ENCODE measurements around the gene MLC1.

DNA sequence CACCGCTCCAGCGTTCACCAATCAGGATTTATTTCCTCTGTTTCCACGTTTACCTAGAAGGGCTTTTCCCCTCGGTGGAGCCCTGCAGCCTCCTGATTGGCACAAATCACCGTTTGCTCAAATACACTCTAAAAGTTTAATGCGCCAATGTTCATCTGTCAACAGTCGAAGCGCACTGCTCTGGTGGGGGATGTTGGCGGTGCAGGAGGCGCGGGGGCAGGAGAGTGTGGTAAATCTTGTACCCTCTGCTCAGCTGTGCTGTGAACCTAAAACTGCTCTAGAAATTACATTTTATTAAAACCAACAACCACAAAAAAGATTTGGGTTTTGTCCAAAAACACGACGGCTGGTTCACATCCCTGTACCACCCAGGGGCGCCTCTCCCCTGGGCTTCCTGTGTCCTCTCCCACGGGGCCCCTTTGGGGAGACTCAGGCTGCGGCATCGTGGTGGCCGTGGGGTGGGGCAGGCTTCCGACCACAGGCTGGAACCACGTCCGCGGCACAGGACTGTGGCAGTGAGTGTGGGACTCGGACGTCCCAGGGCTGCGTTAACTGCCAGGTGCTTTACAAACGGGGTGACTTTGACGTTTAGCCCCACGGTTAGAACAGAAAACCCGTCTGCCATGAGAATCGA lies 40.6 kb downstream of the MLC1 start:
- no peak for TF ChIP-seq POLR2A (IDR thresholded peaks at IDR 0.05; ENCODE audit: low read length)
- TF ChIP-seq GATA1 (IDR thresholded peaks at IDR 0.05; ENCODE audit: low read depth, low read length) = no peak

Data from erythroblast (primary cell).